Loucy (cell line): ENCODE measurements around the gene ATG7.

Experiments
- H2AFZ ChIP-seq: fragments of 200-600 bp; sonication (generic); 2 replicates; pipeline ENCODE4 v1.6.0; 2016; ENCODE audit warnings: antibody characterized with exemption, mild to moderate bottlenecking, low read length, moderate library complexity
- H3F3A ChIP-seq: fragments of 200-600 bp; 2 replicates; pipeline ENCODE4 v1.6.0; 2016; ENCODE audit warnings: antibody characterized with exemption, low read depth, mild to moderate bottlenecking
- H3K27me3 ChIP-seq: fragments of 200-600 bp; sonication (generic); 2 replicates; pipeline ENCODE4 v1.6.1; 2014; ENCODE audit warnings: low read length, mild to moderate bottlenecking; ENCODE audit not compliant: insufficient read depth, poor library complexity, severe bottlenecking
- H3K36me3 ChIP-seq: fragments of 200-600 bp; sonication (generic); 2 replicates; pipeline ENCODE4 v1.6.1; 2016; ENCODE audit warnings: low read length; ENCODE audit not compliant: insufficient read depth
- H3K4me1 ChIP-seq: fragments of 200-600 bp; sonication (generic); 2 replicates; pipeline ENCODE4 v1.5.1; 2014; ENCODE audit warnings: low read length, mild to moderate bottlenecking; ENCODE audit not compliant: insufficient read depth, poor library complexity, severe bottlenecking
- H3K4me2 ChIP-seq: fragments of 200-600 bp; sonication (generic); 2 replicates; pipeline ENCODE4 v1.6.0; 2014; ENCODE audit warnings: antibody characterized with exemption, low read length, low read depth, mild to moderate bottlenecking; ENCODE audit not compliant: poor library complexity, severe bottlenecking
- H3K4me3 ChIP-seq: fragments of 200-600 bp; sonication (generic); 2 replicates; pipeline ENCODE4 v1.5.1; 2014; ENCODE audit warnings: low read length, mild to moderate bottlenecking, mixed read lengths; ENCODE audit not compliant: poor library complexity, severe bottlenecking
- H3K79me2 ChIP-seq: fragments of 200-600 bp; sonication (generic); 2 replicates; pipeline ENCODE4 v1.6.1; 2014; ENCODE audit warnings: low read length; ENCODE audit not compliant: insufficient read depth
- H3K9ac ChIP-seq: fragments of 200-600 bp; sonication (generic); 2 replicates; pipeline ENCODE4 v1.6.0; 2014; ENCODE audit warnings: mild to moderate bottlenecking, low read depth, low read length, moderate library complexity; ENCODE audit not compliant: poor library complexity, severe bottlenecking
- H3K9me2 ChIP-seq: fragments of 200-600 bp; sonication (generic); replicated peaks from 2 replicates; pipeline ENCODE4 v1.6.1; 2016; ENCODE audit warnings: low read depth, low read length, mixed read lengths
- H3K9me3 ChIP-seq: fragments of 200-600 bp; sonication (generic); 2 replicates; pipeline ENCODE4 v1.6.1; 2014; ENCODE audit warnings: mild to moderate bottlenecking, antibody characterized with exemption, low read length, low read depth; ENCODE audit not compliant: insufficient read depth
- H4K20me1 ChIP-seq: fragments of 200-600 bp; sonication (generic); 2 replicates; pipeline ENCODE4 v1.6.0; 2014; ENCODE audit warnings: antibody characterized with exemption, low read length, mild to moderate bottlenecking; ENCODE audit not compliant: insufficient read depth, poor library complexity, severe bottlenecking
- CTCF ChIP-seq: fragments of 200-600 bp; sonication (generic); conservative IDR thresholded peaks from 2 replicates; pipeline ENCODE4 v1.5.1; 2014; ENCODE audit warnings: mild to moderate bottlenecking, antibody characterized with exemption, low read length
- EZH2phosphoT487 ChIP-seq: fragments of 200-600 bp; IDR thresholded peaks from 2 replicates; pipeline ENCODE4 v1.6.1; 2018; ENCODE audit warnings: antibody characterized with exemption, mild to moderate bottlenecking, moderate library complexity, borderline replicate concordance

ATG7 gene

GRCh38 chr3:11284011-11284410 is 11.8 kb downstream of the ATG7 start:
- no peak overlapping the region for H3K9ac ChIP-seq
- no peaks in the 10 kb centered on the region for H3K9me2 ChIP-seq
- H2AFZ ChIP-seq = no peak overlapping the region
- no peaks in the 10 kb centered on the region for H3K27me3 ChIP-seq
- TF ChIP-seq CTCF (no peak), EZH2phosphoT487 (no peak)
- no peak overlapping the region for H3K4me2 ChIP-seq
- no peaks in the 10 kb centered on the region for H4K20me1 ChIP-seq
- peaks cover 20% of the 10 kb centered on the region for H3K4me1 ChIP-seq
- no peak overlapping the region for H3K4me3 ChIP-seq
- no peaks in the 10 kb centered on the region for H3K36me3 ChIP-seq
- peaks cover 16% of the 10 kb centered on the region for H3K79me2 ChIP-seq
- H3F3A ChIP-seq = peaks cover 7% of the 10 kb centered on the region; the same call in 1 of the 2 replicates
- no peaks in the 10 kb centered on the region for H3K9me3 ChIP-seq

GRCh38 chr3:11285471-11285870 is 13.3 kb downstream of the ATG7 start:
- Histone ChIP-seq H3K79me2 (peaks cover 16% of the 10 kb centered on the region), H3K27me3 (no peaks in the 10 kb centered on the region), H3K9ac (no peak overlapping the region), H3K4me2 (no peak overlapping the region), H2AFZ (no peak overlapping the region), H3K9me2 (no peaks in the 10 kb centered on the region), H3F3A (peaks cover 9% of the 10 kb centered on the region; the same call in 1 of the 2 replicates), H3K4me3 (no peak overlapping the region), H3K4me1 (peaks cover 26% of the 10 kb centered on the region), H3K36me3 (no peaks in the 10 kb centered on the region), H3K9me3 (no peaks in the 10 kb centered on the region), H4K20me1 (no peaks in the 10 kb centered on the region)
- no peak for TF ChIP-seq EZH2phosphoT487
- no peak for TF ChIP-seq CTCF

DNA sequence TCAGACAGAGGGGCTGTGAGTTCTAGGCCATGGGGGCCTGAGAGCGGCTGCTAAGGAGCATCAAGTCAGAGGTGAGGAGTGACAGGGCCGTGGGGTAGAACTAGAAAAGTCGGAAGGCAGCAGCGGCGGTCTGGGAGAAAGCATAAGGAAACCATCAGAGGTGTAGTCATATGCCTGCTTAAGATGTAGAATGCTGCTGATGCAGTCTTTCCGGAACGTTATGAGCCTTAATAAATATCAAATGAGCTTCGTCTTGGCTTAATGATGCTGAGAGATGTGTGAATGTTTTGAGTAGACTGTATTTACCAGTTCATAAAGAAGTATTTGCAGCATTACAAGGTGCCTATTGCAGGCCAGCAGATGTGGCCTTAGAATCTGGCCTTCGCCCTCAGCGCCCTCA is 15.2 kb downstream of the ATG7 start:
- H3K9ac ChIP-seq = no peak overlapping the region
- no peak overlapping the region for H3K4me3 ChIP-seq
- TF ChIP-seq EZH2phosphoT487 = no peak
- TF ChIP-seq CTCF = no peak
- no peaks in the 10 kb centered on the region for H3K27me3 ChIP-seq
- no peak overlapping the region for H2AFZ ChIP-seq
- H3K4me2 ChIP-seq = peak overlapping the region; percentile 67
- H3K9me2 ChIP-seq = no peaks in the 10 kb centered on the region
- H4K20me1 ChIP-seq = no peaks in the 10 kb centered on the region
- H3K4me1 ChIP-seq = peaks cover 38% of the 10 kb centered on the region
- no peaks in the 10 kb centered on the region for H3K9me3 ChIP-seq
- peaks cover 9% of the 10 kb centered on the region; the same call in 1 of the 2 replicates for H3F3A ChIP-seq
- peaks cover 16% of the 10 kb centered on the region for H3K79me2 ChIP-seq
- H3K36me3 ChIP-seq = no peaks in the 10 kb centered on the region
